ENCODE data around the gene WSCD1. TPM values are rescaled to one million over a fixed set of nuclear protein-coding genes. Genes with fewer than 3 reads are reported as not detected.

WSCD1 gene
- total and polyA plus RNA-seq, 7 donors, result 4.1 to 17.5 (median 7.1) TPM

- intact Hi-C loops (cut with DNase I), result loop anchor here in 1 of 2 donors (5.0 kb wide), 1 partner anchor 57 kb away; no protein-coding TSS in a partner anchor
- WGBS, 3 donors, result 60 to 71% (median 69%) methylated on average over 12 of the region's 12 CpGs
- peaks cover 4% of the 10 kb centered on the region for H3K4me1 ChIP-seq
- no peaks in the 10 kb centered on the region for H3K27me3 ChIP-seq (ENCODE audit: insufficient read depth in 3 of 3, low read length in 2 of 3)
- TF ChIP-seq CTCF (IDR thresholded peaks at IDR 0.05), result no peak
- no peaks in the 10 kb centered on the region for H3K9me3 ChIP-seq
- no peak overlapping the region for H3K4me3 ChIP-seq
- no peak for DNase-seq
- H3K36me3 ChIP-seq (ENCODE audit: insufficient read depth in 1 of 2, low read depth in 1 of 2), result no peaks in the 10 kb centered on the region
- peak in 1 of 4 donors; percentile 53 for ATAC-seq
- H3K27ac ChIP-seq, result no peak overlapping the region
Measured at GRCh38 chr17:6104956-6105648, 34.9 kb downstream of the WSCD1 start.

GRCh38 chr17:6105649-6106007 lies 35.4 kb downstream of the WSCD1 start:
- intact Hi-C loops (cut with DNase I), result no loop called here

GRCh38 chr17:6106212-6106611 lies 36.0 kb downstream of the WSCD1 start:
- no peak overlapping the region for H3K4me3 ChIP-seq
- H3K27me3 ChIP-seq (ENCODE audit: insufficient read depth in 3 of 3, low read length in 2 of 3), result no peaks in the 10 kb centered on the region
- no peak for ATAC-seq
- no peak for TF ChIP-seq CTCF (IDR thresholded peaks at IDR 0.05)
- no peaks in the 10 kb centered on the region for H3K36me3 ChIP-seq (ENCODE audit: insufficient read depth in 1 of 2, low read depth in 1 of 2)
- H3K27ac ChIP-seq, result no peak overlapping the region
- H3K9me3 ChIP-seq, result no peaks in the 10 kb centered on the region
- intact Hi-C loops (cut with DNase I), result no loop called here
- 95 to 98% (median 95%) methylated on average over 2 of the region's 2 CpGs for WGBS, 3 donors
- peaks cover 4% of the 10 kb centered on the region for H3K4me1 ChIP-seq
- no peak for DNase-seq

More at GRCh38 chr17:6105649-6106007, 35.4 kb downstream of the WSCD1 start:
- Histone ChIP-seq H3K4me3 (no peak overlapping the region), H3K27me3 (ENCODE audit: insufficient read depth in 3 of 3, low read length in 2 of 3) (no peaks in the 10 kb centered on the region), H3K4me1 (peaks cover 4% of the 10 kb centered on the region), H3K36me3 (ENCODE audit: insufficient read depth in 1 of 2, low read depth in 1 of 2) (no peaks in the 10 kb centered on the region), H3K27ac (no peak overlapping the region), H3K9me3 (no peaks in the 10 kb centered on the region)
- ATAC-seq, result no peak
- DNase-seq, result no peak
- TF ChIP-seq CTCF (IDR thresholded peaks at IDR 0.05), result no peak
- WGBS, 3 donors, result 76 to 79% (median 77%) methylated on average over 6 of the region's 6 CpGs

- TF ChIP-seq CTCF (IDR thresholded peaks at IDR 0.05), result no peak
- Histone ChIP-seq H3K27ac (no peak overlapping the region), H3K27me3 (ENCODE audit: insufficient read depth in 3 of 3, low read length in 2 of 3) (no peaks in the 10 kb centered on the region), H3K4me3 (no peak overlapping the region), H3K4me1 (no peaks in the 10 kb centered on the region), H3K36me3 (ENCODE audit: insufficient read depth in 1 of 2, low read depth in 1 of 2) (no peaks in the 10 kb centered on the region), H3K9me3 (no peaks in the 10 kb centered on the region)
- WGBS, 3 donors, result 95 to 96% (median 95%) methylated on average over 12 of the region's 12 CpGs
- ATAC-seq (no peak), DNase-seq (no peak)
- intact Hi-C loops (cut with DNase I), result no loop called here
Measured at GRCh38 chr17:6107791-6108190, 37.6 kb downstream of the WSCD1 start.

GRCh38 chr17:6108382-6108781 lies 38.2 kb downstream of the WSCD1 start:
- no peak for TF ChIP-seq CTCF (IDR thresholded peaks at IDR 0.05)
- DNase-seq (no peak), ATAC-seq (no peak)
- Histone ChIP-seq H3K9me3 (no peaks in the 10 kb centered on the region), H3K27me3 (ENCODE audit: insufficient read depth in 3 of 3, low read length in 2 of 3) (no peaks in the 10 kb centered on the region), H3K36me3 (ENCODE audit: insufficient read depth in 1 of 2, low read depth in 1 of 2) (no peaks in the 10 kb centered on the region), H3K4me3 (no peak overlapping the region), H3K27ac (no peak overlapping the region), H3K4me1 (no peaks in the 10 kb centered on the region)
- intact Hi-C loops (cut with DNase I), result no loop called here
- WGBS, 3 donors, result 71 to 86% (median 72%) methylated on average over 5 of the region's 5 CpGs
